NCI-H187 (cell line): ENCODE results near the gene PFKFB4.

ENCODE experiments used
- DNase-seq, 2 experiments: peaks; one replicate each; lab custom pipeline; 2025; lab: John Stamatoyannopoulos, UW

The PFKFB4 gene

DNA sequence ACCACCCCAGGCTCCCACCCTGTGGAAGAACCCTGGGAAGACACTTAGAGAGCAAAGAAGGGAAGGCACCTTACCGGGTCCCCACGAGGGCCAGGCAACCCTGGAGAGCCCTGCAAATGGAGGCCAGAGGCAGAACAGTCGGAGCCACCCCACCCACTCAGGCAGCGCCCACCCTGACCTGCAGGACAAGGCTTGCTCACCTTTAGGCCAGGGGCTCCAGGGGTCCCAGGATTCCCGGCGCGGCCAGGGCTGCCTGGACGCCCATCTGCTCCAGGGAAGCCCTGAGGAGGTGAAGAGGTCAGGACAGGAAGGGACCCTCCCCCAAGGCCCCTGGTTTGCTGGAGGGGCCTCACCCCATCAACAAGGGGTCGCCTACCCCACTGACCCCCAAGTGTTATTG, 28.2 kb upstream of the PFKFB4 start:
- no peak for DNase-seq

DNA sequence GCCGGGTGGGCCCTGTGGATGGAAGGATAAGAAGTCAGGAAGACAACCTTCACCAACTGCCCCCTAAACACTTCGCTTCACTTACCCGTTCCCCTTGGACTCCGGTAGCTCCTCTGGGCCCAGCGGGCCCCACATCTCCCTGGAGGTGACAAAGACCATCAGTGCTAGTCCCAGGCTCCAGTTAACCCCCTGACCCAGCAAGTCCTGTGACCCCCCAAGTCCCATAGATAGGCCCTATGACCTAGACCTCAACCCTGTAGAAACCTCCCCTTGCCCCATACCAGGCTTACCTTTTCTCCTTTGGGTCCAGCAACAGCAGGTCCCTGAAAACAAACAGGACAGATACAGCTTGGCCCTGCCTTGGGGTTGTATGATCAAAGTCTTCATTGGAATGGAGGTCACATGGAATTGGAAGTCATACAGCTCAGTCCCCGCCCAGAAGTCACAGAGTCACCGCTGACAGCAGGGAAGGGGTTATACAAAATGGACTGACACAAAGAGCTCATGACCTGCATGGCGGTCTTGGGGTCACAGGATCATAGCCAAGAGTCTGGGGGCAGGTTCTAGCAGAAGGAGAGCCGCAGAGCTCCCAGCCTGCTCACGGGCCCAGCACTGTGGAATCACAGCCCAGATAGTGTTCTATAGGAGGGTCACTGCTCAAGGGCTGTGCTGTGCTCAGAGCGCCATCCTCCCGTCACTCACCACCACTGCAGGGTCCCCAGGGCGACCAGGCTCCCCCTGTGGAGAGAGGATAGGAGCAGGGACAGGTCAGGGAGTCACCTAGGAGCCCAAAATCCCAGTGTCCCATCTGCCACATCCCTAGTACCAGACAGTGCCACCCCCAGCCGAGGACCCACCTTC, 25.2 kb upstream of the PFKFB4 start:
- DNase-seq = no peak

- no peak for DNase-seq
Observed at GRCh38 chr3:48576647-48577046, 20.0 kb upstream of the PFKFB4 start.

DNA sequence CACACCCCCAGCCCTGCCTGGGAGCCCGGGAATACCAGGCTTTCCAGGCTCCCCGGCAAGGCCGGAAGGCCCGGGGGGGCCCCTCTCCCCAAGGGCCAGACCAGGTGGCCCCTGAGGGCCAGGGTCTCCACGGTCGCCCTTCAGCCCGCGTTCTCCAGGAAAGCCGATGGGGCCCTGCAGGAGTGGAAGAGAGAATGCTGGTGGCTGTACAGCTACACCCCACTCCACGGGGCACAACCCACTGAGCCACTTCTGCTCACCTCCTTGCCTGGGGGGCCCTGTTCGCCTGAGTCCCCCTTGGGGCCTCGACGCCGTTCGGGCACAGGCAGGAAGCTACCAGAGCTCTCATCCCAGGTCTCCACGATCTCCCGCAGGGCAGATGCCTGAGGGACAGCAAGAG, 18.8 kb upstream of the PFKFB4 start:
- no peak for DNase-seq

DNA sequence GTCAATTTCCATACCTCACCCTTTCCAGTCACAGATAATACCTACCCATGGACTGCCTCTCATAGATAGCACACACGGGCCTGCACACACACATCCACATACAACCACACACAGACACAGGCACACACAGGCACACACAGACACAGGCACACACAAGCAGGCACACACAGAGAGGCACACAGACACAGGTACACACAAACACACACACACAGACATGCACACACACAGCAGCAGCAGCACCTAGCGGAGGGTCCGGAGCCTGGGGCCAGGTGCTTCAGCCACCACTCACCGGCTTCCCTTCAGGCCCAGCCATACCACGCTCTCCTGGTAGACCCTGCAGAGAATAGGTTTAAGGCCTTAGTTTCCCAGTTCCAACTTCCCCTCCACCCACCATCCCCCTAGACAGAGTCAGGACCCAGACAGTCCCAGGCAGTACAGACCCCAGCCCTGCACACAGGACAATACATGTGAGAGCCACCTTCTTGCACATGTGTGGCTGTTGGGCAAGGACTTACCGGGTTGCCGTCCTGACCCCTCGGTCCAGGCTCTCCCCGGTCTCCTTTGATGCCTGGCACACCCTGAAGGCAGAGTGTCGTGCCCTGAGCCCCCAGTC, 17.5 kb upstream of the PFKFB4 start:
- DNase-seq = no peak

DNA sequence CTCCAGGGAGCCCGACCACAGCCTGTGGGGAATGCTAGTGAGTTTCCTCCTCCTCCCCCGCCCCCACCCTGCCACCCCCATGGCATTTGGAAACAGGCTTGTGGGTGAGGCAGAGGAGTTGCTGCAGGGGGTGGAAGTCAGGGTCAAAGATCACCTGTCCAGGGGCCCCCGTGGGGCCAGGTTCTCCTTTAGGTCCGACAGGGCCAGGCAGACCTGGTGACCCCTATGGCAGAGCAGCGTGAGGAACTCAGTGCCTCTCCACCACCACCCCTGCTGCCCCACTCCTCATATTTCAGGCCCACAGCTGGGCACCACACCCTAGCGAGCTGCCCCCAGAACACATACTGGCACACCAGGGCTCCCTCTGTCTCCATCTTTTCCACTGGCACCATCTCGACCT, 15.9 kb upstream of the PFKFB4 start:
- no peak for DNase-seq

DNA sequence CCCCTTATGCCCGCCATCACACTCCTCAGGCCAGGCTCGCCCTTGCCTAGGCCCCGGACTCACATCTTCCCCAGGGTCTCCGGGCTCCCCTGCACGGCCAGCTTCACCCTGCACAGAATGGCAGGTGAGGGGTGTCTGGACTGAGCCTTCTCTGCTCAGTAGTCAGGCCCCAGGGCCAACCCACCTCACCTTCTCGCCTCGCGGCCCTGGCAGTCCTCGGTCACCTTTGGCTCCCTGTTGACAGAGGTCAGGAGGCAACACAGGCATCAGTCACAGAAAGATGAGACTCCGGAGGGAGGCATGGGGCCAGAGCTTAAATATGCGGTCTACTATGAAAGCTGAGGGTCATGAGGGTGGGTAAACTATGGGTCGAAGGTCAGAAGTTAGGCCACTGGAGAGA, 15.3 kb upstream of the PFKFB4 start:
- DNase-seq = no peak

GRCh38 chr3:48569808-48570450, 13.3 kb upstream of the PFKFB4 start:
- no peak for DNase-seq

- no peak for DNase-seq
Observed at GRCh38 chr3:48569400-48569799, 12.8 kb upstream of the PFKFB4 start.

DNA sequence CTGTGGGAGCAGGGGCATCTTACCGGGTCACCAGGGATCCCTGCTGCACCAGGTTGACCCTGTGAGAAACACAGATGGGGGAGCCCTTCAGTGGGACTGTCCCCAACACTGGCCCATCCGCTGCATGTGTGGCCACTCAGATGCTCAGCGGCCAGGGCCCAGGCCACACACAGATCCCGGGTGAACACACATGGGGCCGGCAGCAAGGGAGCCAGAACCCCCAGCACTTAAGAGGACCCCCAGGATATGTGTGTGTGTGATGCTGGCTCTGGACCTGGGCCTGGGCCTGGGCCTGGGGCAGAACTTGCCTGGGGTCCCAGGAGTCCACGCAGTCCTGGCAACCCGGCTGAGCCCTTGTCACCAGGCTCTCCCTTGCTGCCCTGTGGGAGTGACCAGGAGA, 11.9 kb upstream of the PFKFB4 start:
- DNase-seq = no peak

GRCh38 chr3:48567500-48567899, 10.9 kb upstream of the PFKFB4 start:
- no peak for DNase-seq

DNA sequence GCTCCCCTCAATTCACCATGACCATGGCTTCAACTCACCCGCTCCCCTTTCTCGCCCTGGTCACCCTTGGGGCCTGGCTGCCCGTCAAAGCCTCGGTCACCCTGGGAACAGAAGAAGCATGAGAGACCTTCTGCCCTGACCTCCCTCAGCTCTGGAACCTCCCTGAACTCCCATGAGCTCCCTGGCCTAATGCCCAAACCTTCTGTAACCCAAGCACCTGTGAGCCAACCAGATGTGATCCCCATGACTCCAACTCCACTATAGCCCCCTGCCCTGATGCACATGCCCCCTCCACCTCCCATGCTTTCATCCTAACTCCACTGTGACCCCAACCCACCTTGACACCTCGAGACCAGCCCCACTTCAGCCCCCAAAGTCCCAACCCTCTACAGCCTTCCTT, 10.5 kb upstream of the PFKFB4 start:
- no peak for DNase-seq

- no peak for DNase-seq
Observed at GRCh38 chr3:48566401-48566760, 9.8 kb upstream of the PFKFB4 start.

DNA sequence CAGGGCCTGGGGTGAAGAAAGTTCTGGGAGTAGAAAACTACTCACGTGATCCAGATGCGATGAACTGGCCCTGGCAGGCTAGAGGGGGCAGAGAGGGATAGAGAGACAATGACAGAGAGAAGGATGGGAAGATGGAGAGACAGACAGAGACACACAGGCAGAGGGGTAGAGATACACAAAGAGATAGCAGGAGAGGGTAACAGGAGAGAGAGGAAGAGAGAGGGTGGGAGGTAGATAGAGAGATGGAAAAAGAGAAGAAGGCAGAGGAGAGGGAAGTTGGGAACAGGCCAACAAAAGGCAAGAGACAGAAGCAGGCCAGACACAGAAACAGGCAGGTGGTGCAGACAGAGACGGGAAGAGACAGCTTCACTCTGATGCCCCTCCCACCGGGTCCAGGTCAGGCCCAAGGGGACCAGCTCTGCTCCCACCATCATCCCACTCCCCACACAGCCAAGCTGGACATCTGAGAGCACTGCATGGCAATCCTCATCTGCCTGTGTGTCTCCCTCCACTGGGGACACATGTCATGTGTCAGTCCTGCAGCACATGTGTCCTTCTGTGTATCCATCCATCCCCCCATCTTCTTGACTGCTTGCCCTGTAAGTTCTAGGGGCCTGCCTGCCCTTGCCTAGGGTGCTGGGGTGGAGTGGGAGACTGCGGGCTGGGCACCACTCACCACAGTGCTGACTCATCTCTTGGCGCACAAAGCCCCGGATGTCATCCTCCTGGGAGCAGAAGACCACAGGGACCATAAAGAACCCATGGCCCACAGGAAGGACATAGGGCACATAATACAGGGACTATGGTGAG, 9.2 kb upstream of the PFKFB4 start:
- no peak for DNase-seq

GRCh38 chr3:48565186-48565585, 8.6 kb upstream of the PFKFB4 start:
- DNase-seq = no peak

GRCh38 chr3:48564667-48565066, 8.1 kb upstream of the PFKFB4 start:
- DNase-seq = no peak

DNA sequence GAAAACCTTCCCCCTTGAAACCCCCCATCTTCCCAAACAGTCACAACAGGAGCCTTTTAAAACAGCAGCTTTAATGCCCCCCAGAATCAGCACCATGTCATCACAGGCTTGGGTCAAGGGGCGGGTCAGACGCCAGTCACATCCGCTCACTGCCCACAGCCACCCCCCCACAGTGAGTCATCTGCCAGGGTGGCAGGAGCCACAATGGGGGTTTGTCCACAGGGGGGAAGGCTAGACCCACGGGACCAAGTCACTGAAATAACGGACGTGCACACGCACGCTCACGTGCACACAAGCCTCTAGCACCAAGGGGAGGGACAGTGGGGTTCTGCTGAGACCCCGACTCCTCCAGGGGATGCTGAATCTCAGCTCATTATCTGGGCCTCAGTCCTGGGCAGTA, 7.4 kb upstream of the PFKFB4 start:
- no peak for DNase-seq

DNA sequence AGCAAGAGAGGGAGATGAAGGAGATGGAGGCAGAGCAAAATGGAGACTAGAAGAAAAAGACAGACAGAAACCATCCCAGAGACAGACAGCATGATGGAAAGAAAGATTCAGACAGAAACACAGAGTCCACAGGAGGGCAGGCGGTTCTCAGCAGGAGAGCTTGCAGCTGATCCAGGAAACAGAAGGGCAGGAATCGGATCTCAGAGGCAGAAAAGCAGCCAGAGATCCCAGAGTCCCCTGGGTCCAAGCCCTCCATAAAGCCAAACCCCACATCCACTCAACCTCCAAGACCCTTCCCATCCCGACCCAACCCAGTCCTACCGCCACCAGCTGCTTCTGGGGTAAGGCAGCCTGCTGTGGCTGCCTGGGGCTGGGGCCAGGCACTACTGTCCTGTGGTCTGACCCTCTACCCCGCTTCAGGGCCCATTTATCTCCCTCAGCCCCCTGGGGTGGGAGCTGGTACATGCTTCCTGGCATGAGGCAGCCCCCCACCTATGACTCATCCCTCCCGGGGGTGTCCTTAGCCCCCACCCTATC, 6.8 kb upstream of the PFKFB4 start, which contains the start of gene UCN2:
TSS of gene UCN2 (minus strand) at position 400 of the 537 bp plus-strand sequence. CDS start 657 bp downstream, outside the sequence.
- no peak for DNase-seq

GRCh38 chr3:48562367-48563095, 5.9 kb upstream of the PFKFB4 start:
- DNase-seq = no peak

DNA sequence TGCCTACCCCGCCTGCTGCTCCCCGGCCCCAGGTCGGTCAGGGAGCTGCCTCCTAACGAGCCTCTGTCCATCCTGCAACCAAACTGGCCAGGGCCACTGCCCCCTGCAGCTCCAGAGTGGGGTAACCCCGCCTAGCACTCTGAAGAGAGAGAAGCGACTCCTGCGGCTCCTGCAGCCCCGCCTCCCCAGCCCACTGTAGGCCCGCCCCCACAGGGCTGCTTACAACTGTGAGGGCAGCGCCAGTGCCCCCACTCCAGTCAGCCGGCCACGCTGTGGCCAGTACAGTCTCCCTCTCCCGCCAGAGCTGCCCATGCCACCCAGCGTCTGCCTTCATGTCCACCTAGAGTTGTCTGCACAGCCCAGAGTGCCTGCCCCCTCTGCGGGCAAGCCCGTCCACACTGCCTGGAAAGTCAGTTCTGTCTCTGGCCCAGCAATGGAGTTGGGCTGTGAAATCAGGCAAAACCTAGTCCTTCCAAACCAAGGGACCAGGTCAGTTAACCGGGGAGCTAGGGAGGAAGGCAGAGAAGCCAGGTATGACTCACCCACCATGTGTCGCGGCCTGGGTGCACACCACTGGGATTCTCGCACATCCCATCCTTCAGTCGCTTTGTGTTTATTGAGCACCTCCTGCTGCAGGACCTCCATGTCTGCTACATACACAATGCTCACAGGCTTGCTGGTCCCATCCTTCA, 4.6 kb upstream of the PFKFB4 start:
- no peak for DNase-seq

DNA sequence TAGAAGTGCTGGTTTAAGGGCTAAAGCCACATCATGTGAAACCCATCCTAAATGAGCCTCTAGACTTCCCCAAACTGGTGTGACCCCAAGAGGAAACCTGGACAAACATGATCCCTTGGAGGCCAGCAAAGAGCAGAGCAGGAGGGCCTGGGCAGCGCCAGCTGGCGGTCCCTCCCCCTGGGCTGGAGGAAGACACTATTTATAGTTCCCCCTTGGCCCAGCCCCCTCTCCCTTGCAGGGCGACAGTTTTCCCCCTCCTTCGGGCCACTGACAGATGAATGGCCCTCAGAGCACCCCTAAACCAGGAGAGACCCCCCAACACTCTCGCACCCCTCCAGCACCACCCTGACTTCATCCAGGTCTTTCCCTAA, 4.0 kb upstream of the PFKFB4 start:
- no peak for DNase-seq
